Measurements from ENCODE around the gene PTPRQ.

The PTPRQ gene

DNA sequence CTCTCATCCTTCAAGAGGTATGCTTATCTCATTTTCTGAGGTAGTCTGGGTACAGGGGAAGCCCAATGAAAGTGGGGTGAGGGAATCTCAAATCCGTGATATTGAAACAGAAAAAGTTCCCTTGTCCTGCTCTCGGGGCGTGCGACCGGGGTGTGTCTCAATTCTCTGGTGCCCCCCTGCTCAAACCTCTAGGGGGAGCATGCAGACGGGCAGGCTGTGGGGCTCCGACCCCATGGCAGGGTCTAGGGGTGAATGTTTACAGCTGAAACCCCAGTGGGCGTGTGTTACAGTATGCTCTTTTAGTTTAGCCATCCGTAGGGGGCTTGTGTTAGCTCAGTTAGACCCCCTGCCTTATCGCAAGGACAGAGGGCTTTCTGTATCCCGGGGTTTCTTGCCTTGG, 68.7 kb downstream of the PTPRQ start:
- no peak overlapping the region for H3K4me3 ChIP-seq (ENCODE audit: low read depth, low read length)
- TF ChIP-seq, protein P1, sequence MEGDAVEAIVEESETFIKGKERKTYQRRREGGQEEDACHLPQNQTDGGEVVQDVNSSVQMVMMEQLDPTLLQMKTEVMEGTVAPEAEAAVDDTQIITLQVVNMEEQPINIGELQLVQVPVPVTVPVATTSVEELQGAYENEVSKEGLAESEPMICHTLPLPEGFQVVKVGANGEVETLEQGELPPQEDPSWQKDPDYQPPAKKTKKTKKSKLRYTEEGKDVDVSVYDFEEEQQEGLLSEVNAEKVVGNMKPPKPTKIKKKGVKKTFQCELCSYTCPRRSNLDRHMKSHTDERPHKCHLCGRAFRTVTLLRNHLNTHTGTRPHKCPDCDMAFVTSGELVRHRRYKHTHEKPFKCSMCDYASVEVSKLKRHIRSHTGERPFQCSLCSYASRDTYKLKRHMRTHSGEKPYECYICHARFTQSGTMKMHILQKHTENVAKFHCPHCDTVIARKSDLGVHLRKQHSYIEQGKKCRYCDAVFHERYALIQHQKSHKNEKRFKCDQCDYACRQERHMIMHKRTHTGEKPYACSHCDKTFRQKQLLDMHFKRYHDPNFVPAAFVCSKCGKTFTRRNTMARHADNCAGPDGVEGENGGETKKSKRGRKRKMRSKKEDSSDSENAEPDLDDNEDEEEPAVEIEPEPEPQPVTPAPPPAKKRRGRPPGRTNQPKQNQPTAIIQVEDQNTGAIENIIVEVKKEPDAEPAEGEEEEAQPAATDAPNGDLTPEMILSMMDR (IDR thresholded peaks at IDR 0.05; ENCODE audit: low read depth, low read length): peak; percentile 6
- TF ChIP-seq MYC (IDR thresholded peaks at IDR 0.05; ENCODE audit: low read depth, low read length): no peak
- no peak for DNase-seq (ENCODE audit: low read depth)

DNA sequence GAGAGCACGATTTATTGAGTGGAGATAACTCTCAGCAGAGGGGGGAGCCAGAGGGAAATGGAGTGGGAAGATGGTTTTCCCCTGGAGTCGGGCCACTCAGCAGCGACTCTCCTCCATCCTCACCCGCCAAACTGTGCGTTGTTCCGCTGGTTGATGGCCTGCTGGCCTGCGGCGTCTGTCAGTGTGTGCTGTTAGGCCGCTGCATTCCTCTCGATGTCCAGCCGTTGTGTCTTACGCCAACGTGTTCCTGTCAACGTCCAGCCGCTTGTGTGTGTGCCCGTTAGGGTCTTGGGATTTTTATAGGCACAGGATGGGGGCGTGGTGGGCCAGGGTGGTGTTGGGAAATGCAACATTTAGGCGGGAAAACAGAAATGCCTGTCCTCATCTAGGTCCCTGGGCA, 69.2 kb downstream of the PTPRQ start:
- no peak overlapping the region for H3K4me3 ChIP-seq (ENCODE audit: low read depth, low read length)
- no peak for DNase-seq (ENCODE audit: low read depth)
- TF ChIP-seq, protein P2, sequence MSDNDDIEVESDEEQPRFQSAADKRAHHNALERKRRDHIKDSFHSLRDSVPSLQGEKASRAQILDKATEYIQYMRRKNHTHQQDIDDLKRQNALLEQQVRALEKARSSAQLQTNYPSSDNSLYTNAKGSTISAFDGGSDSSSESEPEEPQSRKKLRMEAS (IDR thresholded peaks at IDR 0.05; ENCODE audit: low read depth, low read length): no peak
- TF ChIP-seq POLR2A (IDR thresholded peaks at IDR 0.05; ENCODE audit: extremely low read depth, insufficient read length) (no peak), MYC (IDR thresholded peaks at IDR 0.05; ENCODE audit: low read depth, low read length) (no peak)
- TF ChIP-seq, protein P1 (IDR thresholded peaks at IDR 0.05; ENCODE audit: low read depth, low read length): no peak

DNA sequence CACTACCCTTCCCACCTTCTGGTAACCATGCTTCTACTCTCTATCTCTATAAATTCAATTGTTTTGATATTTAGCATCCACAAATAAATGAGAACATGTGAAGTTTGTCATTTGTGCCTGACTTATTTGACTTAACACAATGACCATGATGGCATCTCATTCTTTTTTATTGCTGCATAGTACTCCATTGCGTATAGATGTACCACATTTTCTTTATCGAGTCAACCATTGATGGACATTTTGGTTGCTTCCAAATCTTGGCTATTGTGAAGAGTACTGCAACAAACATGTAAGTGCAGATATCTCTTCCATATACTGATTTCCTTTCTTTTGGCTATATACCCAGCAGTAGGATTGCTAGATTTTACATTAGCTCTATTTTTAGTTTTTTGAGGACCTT, 73.6 kb downstream of the PTPRQ start:
- DNase-seq (ENCODE audit: low read depth): no peak
- TF ChIP-seq, protein P1 (IDR thresholded peaks at IDR 0.05; ENCODE audit: low read depth, low read length): no peak
- H3K4me3 ChIP-seq (ENCODE audit: low read depth, low read length): no peak overlapping the region

DNA sequence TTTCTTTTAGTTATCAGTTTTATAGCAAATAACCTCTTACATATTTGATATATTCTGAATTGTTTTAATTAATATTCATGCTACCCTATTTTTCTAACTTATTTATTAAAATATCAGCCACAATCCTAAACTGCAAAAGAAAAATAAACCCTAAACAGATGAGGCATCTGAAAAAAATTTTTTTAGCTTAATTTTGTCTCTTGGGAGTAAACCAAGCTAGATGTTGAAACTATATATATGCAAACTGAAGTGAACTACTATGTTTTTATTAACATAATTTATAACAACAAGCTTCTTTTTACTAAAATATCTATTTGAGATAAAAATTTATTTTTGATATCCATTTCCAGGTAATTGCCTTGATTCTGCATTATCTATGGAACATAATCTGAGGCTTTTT, 87.6 kb downstream of the PTPRQ start:
- TF ChIP-seq, protein P1 (IDR thresholded peaks at IDR 0.05; ENCODE audit: low read depth, low read length): no peak
- TF ChIP-seq POLR2A (IDR thresholded peaks at IDR 0.05; ENCODE audit: extremely low read depth, insufficient read length) (no peak), MYC (IDR thresholded peaks at IDR 0.05; ENCODE audit: low read depth, low read length) (no peak)
- TF ChIP-seq, protein P2 (IDR thresholded peaks at IDR 0.05; ENCODE audit: low read depth, low read length): no peak
- DNase-seq (ENCODE audit: low read depth): no peak

DNA sequence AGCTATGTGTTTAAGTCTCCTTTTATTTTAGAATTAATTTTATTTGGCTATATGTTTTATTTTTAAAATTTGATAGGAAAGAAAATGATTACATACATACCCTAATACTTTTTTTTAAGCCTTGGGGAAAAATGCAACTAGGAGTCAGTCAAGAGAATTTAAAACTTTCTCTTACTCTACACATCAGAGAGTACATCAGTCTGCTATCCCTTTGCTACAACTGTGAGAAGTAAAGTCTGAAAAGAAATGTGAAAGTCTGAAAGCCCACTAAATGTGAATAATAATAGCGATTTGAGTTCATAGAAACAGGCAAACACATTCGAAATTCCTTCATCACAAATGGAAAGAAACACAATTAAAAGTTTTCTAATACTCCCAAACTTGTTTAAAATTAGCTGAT, 95.0 kb downstream of the PTPRQ start:
- no peak overlapping the region for H3K4me3 ChIP-seq (ENCODE audit: low read depth, low read length)
- no peak for DNase-seq (ENCODE audit: low read depth)
- TF ChIP-seq, protein P2 (IDR thresholded peaks at IDR 0.05; ENCODE audit: low read depth, low read length): no peak
- TF ChIP-seq MYC (IDR thresholded peaks at IDR 0.05; ENCODE audit: low read depth, low read length) (no peak), POLR2A (IDR thresholded peaks at IDR 0.05; ENCODE audit: extremely low read depth, insufficient read length) (no peak)
- TF ChIP-seq, protein P1 (IDR thresholded peaks at IDR 0.05; ENCODE audit: low read depth, low read length): no peak

More for the DNA sequence above, 87.6 kb downstream of the PTPRQ start:
- H3K4me3 ChIP-seq (ENCODE audit: low read depth, low read length): no peak overlapping the region

DNA sequence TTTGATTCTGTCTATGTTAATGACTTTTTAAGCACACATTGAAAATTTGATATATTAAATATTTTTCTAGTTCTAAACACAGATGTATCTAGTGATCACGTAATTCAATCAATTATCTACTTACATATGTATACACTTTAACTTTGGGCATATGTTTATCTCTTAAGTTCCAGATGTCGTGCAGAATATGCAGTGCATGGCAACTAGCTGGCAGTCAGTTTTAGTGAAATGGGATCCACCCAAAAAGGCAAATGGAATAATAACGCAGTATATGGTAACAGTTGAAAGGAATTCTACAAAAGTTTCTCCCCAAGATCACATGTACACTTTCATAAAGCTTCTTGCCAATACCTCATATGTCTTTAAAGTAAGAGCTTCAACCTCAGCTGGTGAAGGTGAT, 105.3 kb downstream of the PTPRQ start:
- H3K4me3 ChIP-seq (ENCODE audit: low read depth, low read length): no peak overlapping the region
- TF ChIP-seq MYC (IDR thresholded peaks at IDR 0.05; ENCODE audit: low read depth, low read length) (no peak), POLR2A (IDR thresholded peaks at IDR 0.05; ENCODE audit: extremely low read depth, insufficient read length) (no peak)
- TF ChIP-seq, protein P1 (IDR thresholded peaks at IDR 0.05; ENCODE audit: low read depth, low read length): no peak
- TF ChIP-seq, protein P2 (IDR thresholded peaks at IDR 0.05; ENCODE audit: low read depth, low read length): no peak
- DNase-seq (ENCODE audit: low read depth): no peak
